Neural cell (in vitro differentiated cells): ENCODE measurements around the gene PDE11A. TPM values are rescaled to one million over a fixed set of nuclear protein-coding genes. Genes with fewer than 3 reads are reported as not detected.
"Not testable (repeated sequence)": the region's sequence is repeated elsewhere in the genome, so short reads cannot be mapped to it uniquely, and the experiment has no call there.

Experiments
- H2AFZ ChIP-seq: fragments of 200-600, 300-800 bp; sonication (generic), shearing (Covaris generic); 2 replicates; pipeline ENCODE4 v1.6.0; 2014; ENCODE audit warnings: low read depth, mild to moderate bottlenecking, antibody characterized with exemption, low read length, moderate library complexity
- H3F3A ChIP-seq: fragments of 200-600 bp; shearing (Covaris generic); 2 replicates; pipeline ENCODE4 v1.6.1; 2016; ENCODE audit warnings: mild to moderate bottlenecking, moderate library complexity, mixed read lengths, antibody characterized with exemption, low read length; ENCODE audit not compliant: insufficient read depth, poor library complexity, severe bottlenecking
- H3K27ac ChIP-seq: fragments of 200-600, 300-800 bp; sonication (generic), shearing (Covaris generic); 2 replicates; pipeline ENCODE4 v1.5.1; 2014; ENCODE audit warnings: mild to moderate bottlenecking, low read length, moderate library complexity
- H3K27me3 ChIP-seq: fragments of 300-800, 200-600 bp; sonication (generic), shearing (Covaris generic); 2 replicates; pipeline ENCODE4 v1.6.0; 2014; ENCODE audit warnings: mild to moderate bottlenecking, low read depth, low read length, moderate library complexity; ENCODE audit not compliant: insufficient read depth
- H3K36me3 ChIP-seq: fragments of 300-800, 200-600 bp; sonication (generic), shearing (Covaris generic); 2 replicates; pipeline ENCODE4 v1.5.1; 2014; ENCODE audit warnings: mild to moderate bottlenecking, antibody characterized with exemption, low read length, moderate library complexity; ENCODE audit not compliant: insufficient read depth
- H3K4me2 ChIP-seq: fragments of 300-800, 200-600 bp; sonication (generic), shearing (Covaris generic); 2 replicates; pipeline ENCODE4 v1.6.0; 2014; ENCODE audit warnings: mild to moderate bottlenecking, low read length
- H3K4me3 ChIP-seq: fragments of 300-800, 200-600 bp; sonication (generic), shearing (Covaris generic); 2 replicates; pipeline ENCODE4 v1.5.1; 2014; ENCODE audit warnings: mild to moderate bottlenecking, low read length, moderate library complexity
- H3K79me2 ChIP-seq: fragments of 200-600 bp; shearing (Covaris generic); replicated peaks from 2 replicates; pipeline ENCODE4 v1.6.0; 2014; ENCODE audit warnings: mild to moderate bottlenecking, low read length, moderate library complexity; ENCODE audit not compliant: insufficient read depth
- H3K9ac ChIP-seq: fragments of 300-800, 200-600 bp; sonication (generic), shearing (Covaris generic); 2 replicates; pipeline ENCODE4 v1.6.1; 2016; ENCODE audit warnings: mild to moderate bottlenecking, low read length, mixed read lengths
- H3K9me2 ChIP-seq: fragments of 200-600 bp; shearing (Covaris generic); 2 replicates; pipeline ENCODE4 v1.6.1; 2016; ENCODE audit warnings: mild to moderate bottlenecking, low read length, mixed read lengths; ENCODE audit not compliant: insufficient read depth
- H3K9me3 ChIP-seq: fragments of 200-600, 300-800 bp; sonication (generic), shearing (Covaris generic); 2 replicates; pipeline ENCODE4 v1.6.1; 2016; ENCODE audit warnings: mild to moderate bottlenecking, mixed run types, low read length, moderate library complexity, mixed read lengths
- H4K20me1 ChIP-seq: fragments of 200-600 bp; shearing (Covaris generic); 2 replicates; pipeline ENCODE4 v1.6.1; 2016; ENCODE audit warnings: mild to moderate bottlenecking, mixed run types; ENCODE audit not compliant: insufficient read depth
- CTCF ChIP-seq: fragments of 450-650 bp; IDR thresholded peaks from 2 replicates; pipeline ENCODE4 v1.5.1; 2014; ENCODE audit warnings: antibody characterized with exemption, mild to moderate bottlenecking, moderate library complexity; ENCODE audit not compliant: poor library complexity, severe bottlenecking
- EP300 ChIP-seq: fragments of 450-650 bp; conservative IDR thresholded peaks from 2 replicates; pipeline ENCODE4 v1.6.1; 2014; ENCODE audit warnings: antibody characterized with exemption, mild to moderate bottlenecking, moderate library complexity; ENCODE audit not compliant: poor library complexity, severe bottlenecking
- EZH2 ChIP-seq: fragments of 200-600, 300-800 bp; shearing (Covaris generic), sonication (generic); IDR thresholded peaks from 2 replicates; pipeline ENCODE4 v1.6.1; 2014; ENCODE audit warnings: antibody characterized with exemption, low read length, borderline replicate concordance, mild to moderate bottlenecking; ENCODE audit not compliant: insufficient read depth, poor library complexity, severe bottlenecking
- MXI1 ChIP-seq: fragments of 450-650 bp; conservative IDR thresholded peaks from 2 replicates; pipeline ENCODE4 v1.6.1; 2014; ENCODE audit warnings: antibody characterized with exemption, mild to moderate bottlenecking; ENCODE audit not compliant: poor library complexity, severe bottlenecking
- POLR2AphosphoS5 ChIP-seq: IDR thresholded peaks from 2 replicates; pipeline ENCODE4 v1.6.1; 2012
- RAD21 ChIP-seq: fragments of 450-650 bp; conservative IDR thresholded peaks from 2 replicates; pipeline ENCODE4 v1.6.1; 2014; ENCODE audit warnings: antibody characterized with exemption, mild to moderate bottlenecking, moderate library complexity
- REST ChIP-seq: IDR thresholded peaks from 2 replicates; pipeline ENCODE4 v1.6.1; 2012; ENCODE audit warnings: borderline replicate concordance
- SMC3 ChIP-seq: fragments of 450-650 bp; conservative IDR thresholded peaks from 2 replicates; pipeline ENCODE4 v1.6.1; 2014; ENCODE audit warnings: antibody characterized with exemption, mild to moderate bottlenecking, moderate library complexity; ENCODE audit not compliant: poor library complexity
- TAF1 ChIP-seq: IDR thresholded peaks from 2 replicates; pipeline ENCODE4 v1.6.1; 2012; ENCODE audit warnings: low read depth
- polyA plus RNA-seq: library from polyadenylated mRNA; depleted of rRNA; stranded (reverse); fragments of >200 nt; gene quantifications from 2 replicates; pipeline ENCODE4 v1.2.3, GENCODE V29; 2014

The PDE11A gene
- polyA plus RNA-seq, 1 donor from 2014 or later, result 0.89 TPM

- no peak overlapping the region for H2AFZ ChIP-seq
- H3K36me3 ChIP-seq, result no peaks in the 10 kb centered on the region
- TF ChIP-seq EP300 (no peak), RAD21 (no peak), CTCF (no peak)
Observed at GRCh38 chr2:178056345-178056744, 16.2 kb downstream of the PDE11A start.

DNA sequence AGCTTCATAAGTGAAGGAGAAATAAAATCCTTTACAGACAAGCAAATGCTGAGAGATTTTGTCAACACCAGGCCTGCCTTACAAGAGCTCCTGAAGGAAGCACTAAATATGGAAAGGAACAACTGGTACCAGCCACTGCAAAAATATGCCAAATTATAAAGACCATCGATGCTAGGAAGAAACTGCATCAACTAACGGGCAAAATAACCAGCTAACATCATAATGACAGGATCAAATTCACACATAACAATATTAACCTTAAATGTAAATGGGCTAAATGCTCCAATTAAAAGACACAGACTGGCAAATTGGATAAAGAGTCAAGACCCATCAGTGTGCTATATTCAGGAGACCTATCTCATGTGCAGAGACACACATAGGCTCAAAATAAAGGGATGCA lies 21.3 kb downstream of the PDE11A start:
- H3K4me2 ChIP-seq, H4K20me1 ChIP-seq, H3K36me3 ChIP-seq, H3K9me3 ChIP-seq, H3K9me2 ChIP-seq, H3K27ac ChIP-seq, H3K4me3 ChIP-seq, H3K79me2 ChIP-seq, H3K27me3 ChIP-seq, H3F3A ChIP-seq, H2AFZ ChIP-seq, H3K9ac ChIP-seq: not testable (repeated sequence)

More at GRCh38 chr2:178056345-178056744, 16.2 kb downstream of the PDE11A start:
- Histone ChIP-seq H3K9me3 (no peaks in the 10 kb centered on the region), H3K27me3 (no peaks in the 10 kb centered on the region), H3K4me3 (no peak overlapping the region), H3K27ac (no peak overlapping the region), H3K79me2 (no peaks in the 10 kb centered on the region), H3K4me2 (no peak overlapping the region), H3F3A (no peaks in the 10 kb centered on the region), H3K9ac (no peak overlapping the region), H4K20me1 (no peaks in the 10 kb centered on the region), H3K9me2 (no peaks in the 10 kb centered on the region)

- H2AFZ ChIP-seq, result no peak overlapping the region
- no peak overlapping the region for H3K4me3 ChIP-seq
- TF ChIP-seq RAD21 (no peak), TAF1 (no peak), EZH2 (no peak), REST (no peak), MXI1 (no peak), CTCF (no peak), SMC3 (no peak), POLR2AphosphoS5 (no peak), EP300 (no peak)
- no peak overlapping the region for H3K4me2 ChIP-seq
- H3K79me2 ChIP-seq, result no peaks in the 10 kb centered on the region
- H3K9ac ChIP-seq, result no peak overlapping the region
- H3K27ac ChIP-seq, result no peak overlapping the region
- no peaks in the 10 kb centered on the region for H3F3A ChIP-seq
- no peaks in the 10 kb centered on the region for H4K20me1 ChIP-seq
- H3K9me3 ChIP-seq, result no peaks in the 10 kb centered on the region
- H3K36me3 ChIP-seq, result no peaks in the 10 kb centered on the region
- H3K9me2 ChIP-seq, result no peaks in the 10 kb centered on the region
- no peaks in the 10 kb centered on the region for H3K27me3 ChIP-seq
Observed at GRCh38 chr2:178047391-178047790, 25.2 kb downstream of the PDE11A start.
